Upper lobe of left lung (tissue), 6 donors: Measurements from ENCODE around the gene FNDC3A. TPM values are rescaled to one million over a fixed set of nuclear protein-coding genes. Genes with fewer than 3 reads are reported as not detected.
"Not testable (repeated sequence)": the region's sequence is repeated elsewhere in the genome, so short reads cannot be mapped to it uniquely, and the experiment has no call there.

Experiments used
- ATAC-seq, 2 donors: fragments of 200-7000 bp; cut with Tn5 transposase; one replicate each; pipeline ENCODE4 v1.9.1; 2022; ENCODE audit warnings: mild to moderate bottlenecking in 2 of 2, moderate library complexity in 2 of 2; ENCODE audit not compliant: low FRiP score in 2 of 2
- DNase-seq, 2 donors: peaks; one replicate each; pipeline ENCODE4 v3.0.0-alpha.2; 2019 to 2020
- H3K27ac ChIP-seq, 4 donors: fragments of 200-600 bp; sonication (generic); one replicate each; pipeline ENCODE4 v1.5.1; 2016 to 2019
- H3K27me3 ChIP-seq, 4 donors: fragments of 200-600 bp; sonication (generic); one replicate each; pipeline ENCODE4 v1.5.1; 2017 to 2019
- H3K36me3 ChIP-seq, 4 donors: fragments of 200-600 bp; sonication (generic); one replicate each; pipeline ENCODE4 v1.5.1; 2016 to 2019
- H3K4me1 ChIP-seq, 4 donors: fragments of 200-600 bp; sonication (generic); one replicate each; pipeline ENCODE4 v1.5.1; 2018 to 2019
- H3K4me3 ChIP-seq, 4 donors: fragments of 200-600 bp; sonication (generic); one replicate each; pipeline ENCODE4 v1.5.1; 2017 to 2019; ENCODE audit warnings: mild to moderate bottlenecking in 2 of 4, moderate library complexity in 1 of 4
- H3K9me3 ChIP-seq, 4 donors: fragments of 200-600 bp; sonication (generic); one replicate each; pipeline ENCODE4 v1.5.1; 2018 to 2019
- EP300 ChIP-seq, 4 donors: sonication (generic); formaldehyde crosslinking; IDR thresholded peaks; one replicate each; pipeline ENCODE4 v1.5.1; 2017; ENCODE audit warnings: antibody characterized with exemption in 4 of 4, control low read depth in 2 of 4
- POLR2A ChIP-seq, 4 donors: fragments of 450-650 bp; IDR thresholded peaks; one replicate each; pipeline ENCODE4 v1.5.1; 2016 to 2017; ENCODE audit warnings: antibody characterized with exemption in 4 of 4, mild to moderate bottlenecking in 2 of 4
- POLR2AphosphoS5 ChIP-seq, 2 donors: sonication (generic); formaldehyde crosslinking; IDR thresholded peaks; one replicate each; pipeline ENCODE4 v1.5.1; 2017; ENCODE audit warnings: antibody characterized with exemption in 2 of 2
- WGBS, 2 donors: methylation state at CpG; one replicate each; pipeline ENCODE4 v1.1.5; 2017 to 2018; 5-methylcytosine and 5-hydroxymethylcytosine counted together
- total RNA-seq, 6 donors: library from RNA; depleted of rRNA in 4 of 6; stranded (reverse); fragments of >200 nt in 4 of 6; gene quantifications; one replicate each; pipeline versions ENCODE4 v1.1.0 to v1.2.1, GENCODE V29; 2016 to 2021
- TF ChIP-seq, protein P1 (sequence below), 6 experiments: fragments of 450-650 bp in 4 of 6; fragments of 200-600 bp in 2 of 6; sonication (generic) in 2 of 6; IDR thresholded peaks; one replicate each; pipeline ENCODE4 v1.5.1; 2016 to 2019; ENCODE audit warnings: antibody characterized with exemption in 6 of 6
- donor health status: DM: no; HTN: no; CAD: no; lungs with moderate emphysema.
- donor health status: DM: no; HTN: yes; CAD: no; lungs with severe emphysema.

Gene FNDC3A
- total RNA-seq, 6 donors from 2014 or later = 22.9 to 62.3 (median 44.6) TPM

DNA sequence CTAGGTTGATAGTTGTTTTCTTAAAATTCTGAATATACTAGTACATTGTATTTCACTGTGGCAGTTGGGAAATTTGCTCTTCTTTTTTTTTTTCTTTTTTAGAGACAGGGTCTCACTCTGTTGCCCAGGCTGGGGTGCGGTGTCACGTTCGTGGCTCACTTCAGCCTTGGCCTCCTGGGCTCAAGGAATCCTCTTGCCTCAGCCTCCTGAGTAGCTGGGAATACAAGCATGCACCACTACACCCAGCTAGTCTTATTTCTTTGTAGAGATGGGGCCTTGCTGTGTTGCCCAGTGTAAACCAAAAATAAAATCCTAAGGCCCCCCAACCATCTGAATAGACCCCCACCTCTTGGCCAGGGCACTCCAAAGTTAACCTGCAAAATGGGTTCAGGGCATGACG is 79.3 kb downstream of the FNDC3A start:
- no peaks in the 10 kb centered on the region for H3K36me3 ChIP-seq
- H3K27ac ChIP-seq = no peak overlapping the region
- H3K4me3 ChIP-seq = no peak overlapping the region
- no peaks in the 10 kb centered on the region for H3K4me1 ChIP-seq
- TF ChIP-seq EP300 (IDR thresholded peaks at IDR 0.05) (no peak), POLR2AphosphoS5 (IDR thresholded peaks at IDR 0.05) (no peak), POLR2A (IDR thresholded peaks at IDR 0.05) (no peak)
- TF ChIP-seq, protein P1, sequence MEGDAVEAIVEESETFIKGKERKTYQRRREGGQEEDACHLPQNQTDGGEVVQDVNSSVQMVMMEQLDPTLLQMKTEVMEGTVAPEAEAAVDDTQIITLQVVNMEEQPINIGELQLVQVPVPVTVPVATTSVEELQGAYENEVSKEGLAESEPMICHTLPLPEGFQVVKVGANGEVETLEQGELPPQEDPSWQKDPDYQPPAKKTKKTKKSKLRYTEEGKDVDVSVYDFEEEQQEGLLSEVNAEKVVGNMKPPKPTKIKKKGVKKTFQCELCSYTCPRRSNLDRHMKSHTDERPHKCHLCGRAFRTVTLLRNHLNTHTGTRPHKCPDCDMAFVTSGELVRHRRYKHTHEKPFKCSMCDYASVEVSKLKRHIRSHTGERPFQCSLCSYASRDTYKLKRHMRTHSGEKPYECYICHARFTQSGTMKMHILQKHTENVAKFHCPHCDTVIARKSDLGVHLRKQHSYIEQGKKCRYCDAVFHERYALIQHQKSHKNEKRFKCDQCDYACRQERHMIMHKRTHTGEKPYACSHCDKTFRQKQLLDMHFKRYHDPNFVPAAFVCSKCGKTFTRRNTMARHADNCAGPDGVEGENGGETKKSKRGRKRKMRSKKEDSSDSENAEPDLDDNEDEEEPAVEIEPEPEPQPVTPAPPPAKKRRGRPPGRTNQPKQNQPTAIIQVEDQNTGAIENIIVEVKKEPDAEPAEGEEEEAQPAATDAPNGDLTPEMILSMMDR (IDR thresholded peaks at IDR 0.05) = no peak
- H3K27me3 ChIP-seq = no peaks in the 10 kb centered on the region
- no peaks in the 10 kb centered on the region for H3K9me3 ChIP-seq
- DNase-seq = no peak
- WGBS, 2 donors = 93 to 96% methylated on average over 4 of the region's 4 CpGs
- ATAC-seq = no peak

GRCh38 chr13:49057176-49057575 is 81.5 kb downstream of the FNDC3A start:
- DNase-seq = no peak
- TF ChIP-seq POLR2AphosphoS5 (IDR thresholded peaks at IDR 0.05) (no peak), EP300 (IDR thresholded peaks at IDR 0.05) (no peak), POLR2A (IDR thresholded peaks at IDR 0.05) (no peak)
- TF ChIP-seq, protein P1 (IDR thresholded peaks at IDR 0.05) = no peak
- no peak overlapping the region for H3K27ac ChIP-seq
- H3K27me3 ChIP-seq = no peaks in the 10 kb centered on the region
- no peak overlapping the region for H3K4me3 ChIP-seq
- H3K9me3 ChIP-seq = no peaks in the 10 kb centered on the region
- no peaks in the 10 kb centered on the region for H3K36me3 ChIP-seq
- 85 to 86% methylated on average over 3 of the region's 3 CpGs for WGBS, 2 donors
- no peak for ATAC-seq
- peaks cover 0 to 2% (median under 1%) of the 10 kb centered on the region in 4 donors for H3K4me1 ChIP-seq

DNA sequence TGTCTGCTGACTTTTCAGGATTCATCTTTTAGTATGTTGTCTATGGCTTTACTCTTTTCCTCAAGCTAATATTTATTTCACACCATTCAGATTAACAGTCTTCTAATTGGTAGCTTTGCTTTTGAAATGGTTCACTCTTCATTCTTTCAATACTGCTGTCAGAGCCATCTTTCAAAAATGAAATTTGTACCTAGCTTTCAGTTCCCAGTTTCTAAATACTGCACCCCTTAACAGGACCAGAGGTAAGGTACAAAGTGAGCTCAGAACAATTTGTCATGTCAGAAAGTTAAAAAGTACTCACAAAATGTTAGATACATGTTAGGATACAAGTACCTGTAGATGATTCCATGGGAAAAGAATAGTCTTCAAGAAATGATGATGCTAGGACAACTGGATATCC is 83.0 kb downstream of the FNDC3A start:
- H3K4me3 ChIP-seq = no peak overlapping the region
- H3K27me3 ChIP-seq = no peaks in the 10 kb centered on the region
- DNase-seq (no peak), ATAC-seq (no peak)
- no peaks in the 10 kb centered on the region for H3K36me3 ChIP-seq
- no peaks in the 10 kb centered on the region for H3K9me3 ChIP-seq
- no peak for TF ChIP-seq EP300 (IDR thresholded peaks at IDR 0.05)
- TF ChIP-seq, protein P1 (IDR thresholded peaks at IDR 0.05) = no peak
- TF ChIP-seq POLR2A (IDR thresholded peaks at IDR 0.05) = no peak
- TF ChIP-seq POLR2AphosphoS5 (IDR thresholded peaks at IDR 0.05) = no peak
- peaks cover 0 to 8% (median 4%) of the 10 kb centered on the region in 4 donors for H3K4me1 ChIP-seq
- H3K27ac ChIP-seq = no peak overlapping the region

GRCh38 chr13:49060678-49061387 is 85.1 kb downstream of the FNDC3A start:
- WGBS, 2 donors = 93 to 94% methylated on average over 3 of the region's 3 CpGs
- H3K4me1 ChIP-seq = peaks cover 0 to 8% (median 4%) of the 10 kb centered on the region in 4 donors
- no peaks in the 10 kb centered on the region for H3K36me3 ChIP-seq
- no peak overlapping the region for H3K27ac ChIP-seq
- ATAC-seq (no peak), DNase-seq (no peak)
- TF ChIP-seq POLR2A (IDR thresholded peaks at IDR 0.05) (no peak), EP300 (IDR thresholded peaks at IDR 0.05) (no peak), POLR2AphosphoS5 (IDR thresholded peaks at IDR 0.05) (no peak)
- TF ChIP-seq, protein P1 (IDR thresholded peaks at IDR 0.05) = no peak
- H3K9me3 ChIP-seq = no peaks in the 10 kb centered on the region
- no peak overlapping the region for H3K4me3 ChIP-seq
- H3K27me3 ChIP-seq = no peaks in the 10 kb centered on the region

GRCh38 chr13:49061388-49061752 is 85.7 kb downstream of the FNDC3A start:
- H3K4me3 ChIP-seq, H3K9me3 ChIP-seq, H3K27ac ChIP-seq, H3K4me1 ChIP-seq, H3K36me3 ChIP-seq, H3K27me3 ChIP-seq, ATAC-seq, DNase-seq: not testable (repeated sequence)
